ENCODE data around the gene GHSR. TPM values are rescaled to one million over a fixed set of nuclear protein-coding genes. Genes with fewer than 3 reads are reported as not detected.
"Not testable (repeated sequence)": the region's sequence is repeated elsewhere in the genome, so short reads cannot be mapped to it uniquely, and the experiment has no call there.

Gene GHSR
- total RNA-seq = not detected

DNA sequence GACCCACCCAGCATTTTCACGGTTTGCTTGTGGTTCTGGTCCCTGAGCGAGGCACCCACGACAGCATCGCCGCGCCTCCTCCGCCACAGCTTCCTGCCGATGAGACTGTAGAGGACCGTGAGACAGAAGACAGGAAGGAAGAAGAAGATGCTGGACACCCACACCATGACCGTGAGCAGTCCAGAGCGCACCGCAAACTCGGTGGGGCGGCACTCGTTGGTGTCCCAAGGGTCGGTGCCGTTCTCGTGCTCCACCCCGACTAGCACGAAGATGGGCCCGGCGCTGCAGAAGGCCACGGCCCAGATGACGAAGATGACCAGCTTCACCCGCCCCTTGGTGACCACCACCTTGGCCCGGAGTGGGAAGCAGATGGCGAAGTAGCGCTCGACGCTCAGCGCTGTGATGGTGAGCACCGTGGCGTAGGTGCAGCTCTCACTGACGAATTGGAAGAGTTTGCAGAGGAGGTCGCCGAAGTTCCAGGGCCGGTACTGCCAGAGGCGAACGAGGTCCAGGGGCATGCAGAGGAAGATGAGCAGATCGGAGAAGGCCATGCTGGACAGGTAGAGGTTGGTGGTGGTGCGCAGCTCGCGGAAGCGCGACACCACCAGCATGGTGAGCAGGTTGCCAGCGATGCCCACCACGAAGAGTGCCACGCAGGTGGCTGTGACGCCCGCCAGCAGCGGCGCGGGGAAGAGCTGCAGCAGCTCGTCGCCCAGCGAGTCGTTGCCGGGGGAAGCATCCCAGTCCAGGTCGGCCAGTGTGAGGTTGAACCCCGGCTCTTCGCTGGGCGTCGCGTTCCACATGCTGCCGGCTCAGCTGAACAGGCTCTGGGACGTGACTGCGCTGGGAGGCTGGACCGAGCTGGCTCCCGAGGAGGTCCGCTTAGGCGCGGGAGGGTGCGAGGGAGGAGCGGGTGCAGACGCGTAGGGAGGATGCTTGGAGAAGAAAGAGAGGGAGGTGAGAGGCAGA lies at the start of gene GHSR:
Gene GHSR, minus strand, starts transcription at position 846 of the 969 bp plus-strand sequence. Its CDS starts 43 bp downstream, at position 803.
- no peak for DNase-seq
- Histone ChIP-seq H3K4me1 (peaks cover 0 to 9% (median 0%) of the 10 kb centered on the region in 4 donors), H3K27me3 (peaks cover 77% of the 10 kb centered on the region), H3K27ac (no peak within 1 kb of the TSS), H3K36me3 (no peaks in the 10 kb centered on the region), H3K4me3 (no peak within 1 kb of the TSS), H3K9me3 (no peaks in the 10 kb centered on the region)
- in situ Hi-C loops (cut with MboI; ENCODE audit: low pct_ligation_motif_present in 1 of 4, low pct_unique_long_range_greater_than_20kb in 1 of 4, low sequenced_read_pairs in 3 of 4) = no loop called here
- 30 to 48% methylated on average over 13 to 74 of the region's 76 CpGs for WGBS, 2 donors (ENCODE audit: low coverage in 1 of 2)
- TF ChIP-seq CTCF (IDR thresholded peaks at IDR 0.05) = no peak
- no peak for TF ChIP-seq EP300 (IDR thresholded peaks at IDR 0.05; ENCODE audit: low read depth)
- TF ChIP-seq POLR2AphosphoS5 (IDR thresholded peaks at IDR 0.05) = no peak
- TF ChIP-seq POLR2A (IDR thresholded peaks at IDR 0.05) = no peak
- intact Hi-C loops (cut with DNase I; ENCODE audit: low total_unique reads) = no loop called here

DNA sequence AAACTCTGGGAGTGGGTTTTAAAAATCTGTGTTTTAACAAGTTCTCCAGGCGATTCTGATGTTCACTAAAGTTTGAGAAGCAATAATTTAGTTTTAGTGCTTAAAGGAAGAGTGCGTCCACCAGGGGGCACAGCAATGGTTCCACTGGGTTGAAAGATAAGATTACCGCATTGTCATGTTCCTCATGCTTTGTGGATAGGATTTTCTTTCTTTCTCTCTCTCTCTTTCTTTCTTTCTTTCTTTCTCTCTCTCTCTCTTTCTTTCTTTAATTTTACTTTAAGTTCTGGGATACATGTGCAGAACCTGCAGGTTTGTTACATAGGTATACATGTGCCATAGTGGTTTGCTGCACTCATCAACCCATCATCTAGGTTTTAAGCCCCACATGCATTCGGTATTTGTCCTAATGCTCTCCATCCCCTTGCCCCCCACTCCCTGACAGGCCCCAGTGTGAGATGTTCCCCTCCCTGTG lies 42.0 kb upstream of the GHSR start:
- in situ Hi-C loops (cut with MboI; ENCODE audit: low pct_ligation_motif_present in 1 of 4, low pct_unique_long_range_greater_than_20kb in 1 of 4, low sequenced_read_pairs in 3 of 4); intact Hi-C loops (cut with DNase I; ENCODE audit: low total_unique reads); H3K36me3 ChIP-seq; H3K4me1 ChIP-seq; H3K4me3 ChIP-seq; H3K9me3 ChIP-seq; H3K27me3 ChIP-seq: not testable (repeated sequence)
- 21 to 28% methylated on average over 4 of the region's 4 CpGs for WGBS, 2 donors (ENCODE audit: low coverage in 1 of 2)
- DNase-seq = peak; percentile 84
- H3K27ac ChIP-seq = peak overlapping the region in 1 of 4 donors; percentile 43
- TF ChIP-seq CTCF (IDR thresholded peaks at IDR 0.05) = peak; percentile 75 to 88 (median 79)

GRCh38 chr3:172478116-172478515 lies 29.9 kb upstream of the GHSR start:
- H3K9me3 ChIP-seq = no peaks in the 10 kb centered on the region
- DNase-seq = no peak
- H3K4me3 ChIP-seq = no peak overlapping the region
- no peaks in the 10 kb centered on the region for H3K36me3 ChIP-seq
- H3K4me1 ChIP-seq = peaks cover 0 to 6% (median 1%) of the 10 kb centered on the region in 4 donors
- intact Hi-C loops (cut with DNase I; ENCODE audit: low total_unique reads) = no loop called here
- TF ChIP-seq POLR2AphosphoS5 (IDR thresholded peaks at IDR 0.05) = no peak
- TF ChIP-seq CTCF (IDR thresholded peaks at IDR 0.05) = no peak
- TF ChIP-seq POLR2A (IDR thresholded peaks at IDR 0.05) = no peak
- TF ChIP-seq EP300 (IDR thresholded peaks at IDR 0.05; ENCODE audit: low read depth) = no peak
- no peaks in the 10 kb centered on the region for H3K27me3 ChIP-seq
- 50% methylated on average over 1 of the region's 1 CpG for WGBS, 2 donors (ENCODE audit: low coverage in 1 of 2)
- no peak overlapping the region for H3K27ac ChIP-seq
- in situ Hi-C loops (cut with MboI; ENCODE audit: low pct_ligation_motif_present in 1 of 4, low pct_unique_long_range_greater_than_20kb in 1 of 4, low sequenced_read_pairs in 3 of 4) = no loop called here

GRCh38 chr3:172476347-172476746 lies 28.1 kb upstream of the GHSR start:
- H3K27ac ChIP-seq = no peak overlapping the region
- peak overlapping the region in 1 of 4 donors; percentile 21 for H3K4me3 ChIP-seq
- no peaks in the 10 kb centered on the region for H3K27me3 ChIP-seq
- no peaks in the 10 kb centered on the region for H3K9me3 ChIP-seq
- DNase-seq = no peak
- peaks cover 0 to 6% (median 1%) of the 10 kb centered on the region in 4 donors for H3K4me1 ChIP-seq
- intact Hi-C loops (cut with DNase I; ENCODE audit: low total_unique reads) = no loop called here
- WGBS, 2 donors (ENCODE audit: low coverage in 1 of 2) = 61 to 78% methylated on average over 3 to 5 of the region's 5 CpGs
- in situ Hi-C loops (cut with MboI; ENCODE audit: low pct_ligation_motif_present in 1 of 4, low pct_unique_long_range_greater_than_20kb in 1 of 4, low sequenced_read_pairs in 3 of 4) = no loop called here
- H3K36me3 ChIP-seq = no peaks in the 10 kb centered on the region
- no peak for TF ChIP-seq CTCF (IDR thresholded peaks at IDR 0.05)
- TF ChIP-seq POLR2AphosphoS5 (IDR thresholded peaks at IDR 0.05) = no peak
- no peak for TF ChIP-seq POLR2A (IDR thresholded peaks at IDR 0.05)
- TF ChIP-seq EP300 (IDR thresholded peaks at IDR 0.05; ENCODE audit: low read depth) = no peak
